Sigmoid colon (tissue), 7 donors: Measurements from ENCODE around the gene FOXP1. TPM values are rescaled to one million over a fixed set of nuclear protein-coding genes. Genes with fewer than 3 reads are reported as not detected.

Source experiments
- DNase-seq: peaks from one replicate; pipeline ENCODE4 v3.0.0-alpha.2; 2019
- H3K27ac ChIP-seq, 4 donors: fragments of 200-600 bp; sonication (generic); one replicate each; pipeline ENCODE4 v1.5.1; 2016 to 2019; ENCODE audit warnings: mild to moderate bottlenecking in 1 of 4
- H3K27me3 ChIP-seq, 3 donors: fragments of 200-600 bp; sonication (generic); one replicate each; pipeline ENCODE4 v1.5.1; 2019; ENCODE audit warnings: mild to moderate bottlenecking in 1 of 3
- H3K36me3 ChIP-seq, 4 donors: fragments of 200-600 bp; sonication (generic); one replicate each; pipeline ENCODE4 v1.5.1; 2016 to 2019
- H3K4me1 ChIP-seq, 4 donors: fragments of 200-600 bp; sonication (generic); one replicate each; pipeline ENCODE4 v1.5.1; 2017 to 2019
- H3K4me3 ChIP-seq, 4 donors: fragments of 200-600 bp; sonication (generic); one replicate each; pipeline ENCODE4 v1.5.1; 2017 to 2019; ENCODE audit warnings: mild to moderate bottlenecking in 2 of 4, moderate library complexity in 1 of 4
- H3K9me3 ChIP-seq, 4 donors: fragments of 200-600 bp in 3 of 4; sonication (generic) in 3 of 4; one replicate each; pipeline versions ENCODE4 v1.5.1 to v1.6.1; 2013 to 2019
- CTCF ChIP-seq, 4 experiments: fragments of 450-650 bp in 3 of 4; fragments of 200-600 bp in 1 of 4; IDR thresholded peaks; one replicate each; pipeline ENCODE4 v1.5.1; 2016 to 2019; ENCODE audit warnings: antibody characterized with exemption in 4 of 4, mild to moderate bottlenecking in 3 of 4, moderate library complexity in 2 of 4
- EP300 ChIP-seq, 4 donors: sonication (generic); formaldehyde crosslinking; IDR thresholded peaks; one replicate each; pipeline ENCODE4 v1.6.1; 2017; ENCODE audit warnings: antibody characterized with exemption in 4 of 4
- POLR2A ChIP-seq, 2 donors: fragments of 450-650 bp; IDR thresholded peaks; one replicate each; pipeline ENCODE4 v1.6.1; 2016; ENCODE audit warnings: antibody characterized with exemption in 2 of 2, mild to moderate bottlenecking in 2 of 2, moderate library complexity in 2 of 2
- POLR2AphosphoS5 ChIP-seq, 4 donors: sonication (generic); formaldehyde crosslinking; IDR thresholded peaks; one replicate each; pipeline ENCODE4 v1.6.1; 2017; ENCODE audit warnings: antibody characterized with exemption in 4 of 4
- WGBS, 2 donors: extraction: QIAGEN DNeasy Blood & Tissue Kit; methylation state at CpG; one replicate each; pipeline ENCODE4 v1.1.7; 2013; 5-methylcytosine and 5-hydroxymethylcytosine counted together
- intact Hi-C: fragments of 100-400 bp; cut with DNase I; formaldehyde crosslinking; loops from one replicate; pipeline ENCODE4 v1.15.1; 2023
- polyA plus RNA-seq, 3 donors: library from polyadenylated mRNA; stranded (reverse); fragments of 200-250 nt; gene quantifications; one replicate each; pipeline ENCODE4 v1.2.3, GENCODE V29; 2013
- total RNA-seq, 4 donors: library from RNA; depleted of rRNA; stranded (reverse); fragments of >200 nt; gene quantifications; one replicate each; pipeline ENCODE4 v1.1.0, GENCODE V29; 2016
- donor health status: healthy with polysubstance abuse.
- donor health status: Bipolar disorder and iron deficiency.
- donor health status: healthy.

FOXP1 gene
- total and polyA plus RNA-seq, 7 donors: 13.8 to 232 (median 139) TPM

- intact Hi-C loops: no loop called here
- DNase-seq: no peak
- Histone ChIP-seq H3K4me1 (peaks cover 0 to 8% (median 0%) of the 10 kb centered on the region in 4 donors), H3K27me3 (no peaks in the 10 kb centered on the region), H3K27ac (no peak overlapping the region), H3K36me3 (peaks cover 0 to 3% (median 0%) of the 10 kb centered on the region in 4 donors), H3K4me3 (no peak overlapping the region), H3K9me3 (no peaks in the 10 kb centered on the region)
- WGBS, 2 donors: 31 to 58% methylated on average over 6 of the region's 6 CpGs
- TF ChIP-seq EP300 (IDR thresholded peaks at IDR 0.05) (no peak), CTCF (IDR thresholded peaks at IDR 0.05) (no peak), POLR2AphosphoS5 (IDR thresholded peaks at IDR 0.05) (no peak), POLR2A (IDR thresholded peaks at IDR 0.05) (no peak)
Observed at GRCh38 chr3:71564361-71564760, 19.2 kb downstream of the FOXP1 start.

GRCh38 chr3:71563827-71564226 is 19.7 kb downstream of the FOXP1 start:
- no peak for TF ChIP-seq POLR2A (IDR thresholded peaks at IDR 0.05)
- no peak for TF ChIP-seq CTCF (IDR thresholded peaks at IDR 0.05)
- TF ChIP-seq POLR2AphosphoS5 (IDR thresholded peaks at IDR 0.05): no peak
- TF ChIP-seq EP300 (IDR thresholded peaks at IDR 0.05): no peak
- peaks cover 0 to 10% (median 0%) of the 10 kb centered on the region in 4 donors for H3K4me1 ChIP-seq
- no peaks in the 10 kb centered on the region for H3K9me3 ChIP-seq
- H3K27me3 ChIP-seq: no peaks in the 10 kb centered on the region
- intact Hi-C loops: no loop called here
- DNase-seq: no peak
- H3K27ac ChIP-seq: no peak overlapping the region
- H3K36me3 ChIP-seq: peaks cover 0 to 3% (median 0%) of the 10 kb centered on the region in 4 donors
- WGBS, 2 donors: 18 to 41% methylated on average over 3 of the region's 3 CpGs
- no peak overlapping the region for H3K4me3 ChIP-seq

GRCh38 chr3:71562938-71563337 is 20.6 kb downstream of the FOXP1 start:
- Histone ChIP-seq H3K4me3 (no peak overlapping the region), H3K9me3 (no peaks in the 10 kb centered on the region), H3K27ac (no peak overlapping the region), H3K36me3 (peaks cover 0 to 3% (median 0%) of the 10 kb centered on the region in 4 donors), H3K27me3 (no peaks in the 10 kb centered on the region), H3K4me1 (peaks cover 0 to 5% (median 0%) of the 10 kb centered on the region in 4 donors)
- TF ChIP-seq CTCF (IDR thresholded peaks at IDR 0.05) (no peak), POLR2AphosphoS5 (IDR thresholded peaks at IDR 0.05) (no peak), EP300 (IDR thresholded peaks at IDR 0.05) (no peak), POLR2A (IDR thresholded peaks at IDR 0.05) (no peak)
- intact Hi-C loops: no loop called here
- DNase-seq: no peak

GRCh38 chr3:71560665-71561064 is 22.9 kb downstream of the FOXP1 start:
- H3K27ac ChIP-seq: no peak overlapping the region
- H3K27me3 ChIP-seq: no peaks in the 10 kb centered on the region
- no peak for DNase-seq
- peaks cover 0 to 5% (median 0%) of the 10 kb centered on the region in 4 donors for H3K4me1 ChIP-seq
- intact Hi-C loops: no loop called here
- H3K9me3 ChIP-seq: no peaks in the 10 kb centered on the region
- H3K36me3 ChIP-seq: peaks cover 0 to 3% (median 0%) of the 10 kb centered on the region in 4 donors
- WGBS, 2 donors: 97 to 98% methylated on average over 2 of the region's 2 CpGs
- TF ChIP-seq POLR2AphosphoS5 (IDR thresholded peaks at IDR 0.05) (no peak), CTCF (IDR thresholded peaks at IDR 0.05) (no peak), EP300 (IDR thresholded peaks at IDR 0.05) (no peak), POLR2A (IDR thresholded peaks at IDR 0.05) (no peak)
- no peak overlapping the region for H3K4me3 ChIP-seq

- Histone ChIP-seq H3K36me3 (peaks cover 0 to 3% (median 0%) of the 10 kb centered on the region in 4 donors), H3K27me3 (no peaks in the 10 kb centered on the region), H3K9me3 (no peaks in the 10 kb centered on the region), H3K4me1 (peaks cover 0 to 5% (median 0%) of the 10 kb centered on the region in 4 donors), H3K27ac (no peak overlapping the region), H3K4me3 (no peak overlapping the region)
- TF ChIP-seq CTCF (IDR thresholded peaks at IDR 0.05): no peak
- no peak for TF ChIP-seq POLR2A (IDR thresholded peaks at IDR 0.05)
- no peak for TF ChIP-seq POLR2AphosphoS5 (IDR thresholded peaks at IDR 0.05)
- no peak for TF ChIP-seq EP300 (IDR thresholded peaks at IDR 0.05)
- DNase-seq: no peak
- WGBS, 2 donors: 96 to 97% methylated on average over 4 of the region's 4 CpGs
- intact Hi-C loops: no loop called here
Observed at GRCh38 chr3:71559578-71560162, 23.9 kb downstream of the FOXP1 start.
